Measurements from ENCODE around the gene PRM2.

PRM2 gene

GRCh38 chr16:11242658-11243057 lies 33.6 kb downstream of the PRM2 start:
- no peak for DNase-seq

DNA sequence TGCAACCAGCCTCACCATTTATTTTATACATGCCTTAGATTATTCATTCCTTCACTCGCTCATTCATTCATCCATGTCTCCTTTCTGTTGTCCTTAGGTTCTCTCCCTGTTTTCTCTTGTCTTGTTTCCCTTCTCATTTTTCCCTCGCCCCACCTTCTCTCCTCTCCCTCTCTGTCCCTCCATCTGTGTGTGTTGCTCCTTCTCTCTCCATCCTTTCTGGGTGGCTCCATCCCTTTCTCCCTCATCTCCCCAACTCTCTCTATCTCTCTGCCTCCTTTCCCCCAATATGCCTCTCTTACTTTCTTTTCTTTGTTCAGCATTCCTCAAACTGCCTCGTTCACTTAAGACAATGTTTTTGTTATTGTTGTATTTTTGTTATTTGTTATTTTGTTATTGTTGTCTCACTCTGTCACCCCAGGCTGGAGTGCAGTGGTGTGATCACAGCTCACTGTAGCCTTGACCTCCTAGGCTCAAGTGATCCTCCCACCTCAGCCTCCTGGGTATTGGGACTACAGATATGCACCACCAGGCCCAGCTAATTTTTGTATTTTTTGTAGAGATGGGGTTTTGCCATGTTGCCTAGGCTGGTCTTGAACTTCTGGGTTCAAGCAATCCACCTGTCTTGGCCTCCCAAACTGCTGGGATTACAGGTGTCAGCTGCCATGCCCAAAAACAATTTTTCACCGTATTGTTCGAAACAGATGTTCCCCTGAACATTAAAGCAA lies 34.6 kb downstream of the PRM2 start:
- no peak for DNase-seq

GRCh38 chr16:11240636-11241473 lies 35.4 kb downstream of the PRM2 start:
- DNase-seq = no peak

- no peak for DNase-seq
Measured at GRCh38 chr16:11239644-11240632, 36.3 kb downstream of the PRM2 start.

- DNase-seq = no peak
Measured at GRCh38 chr16:11238272-11239202, 37.7 kb downstream of the PRM2 start.

DNA sequence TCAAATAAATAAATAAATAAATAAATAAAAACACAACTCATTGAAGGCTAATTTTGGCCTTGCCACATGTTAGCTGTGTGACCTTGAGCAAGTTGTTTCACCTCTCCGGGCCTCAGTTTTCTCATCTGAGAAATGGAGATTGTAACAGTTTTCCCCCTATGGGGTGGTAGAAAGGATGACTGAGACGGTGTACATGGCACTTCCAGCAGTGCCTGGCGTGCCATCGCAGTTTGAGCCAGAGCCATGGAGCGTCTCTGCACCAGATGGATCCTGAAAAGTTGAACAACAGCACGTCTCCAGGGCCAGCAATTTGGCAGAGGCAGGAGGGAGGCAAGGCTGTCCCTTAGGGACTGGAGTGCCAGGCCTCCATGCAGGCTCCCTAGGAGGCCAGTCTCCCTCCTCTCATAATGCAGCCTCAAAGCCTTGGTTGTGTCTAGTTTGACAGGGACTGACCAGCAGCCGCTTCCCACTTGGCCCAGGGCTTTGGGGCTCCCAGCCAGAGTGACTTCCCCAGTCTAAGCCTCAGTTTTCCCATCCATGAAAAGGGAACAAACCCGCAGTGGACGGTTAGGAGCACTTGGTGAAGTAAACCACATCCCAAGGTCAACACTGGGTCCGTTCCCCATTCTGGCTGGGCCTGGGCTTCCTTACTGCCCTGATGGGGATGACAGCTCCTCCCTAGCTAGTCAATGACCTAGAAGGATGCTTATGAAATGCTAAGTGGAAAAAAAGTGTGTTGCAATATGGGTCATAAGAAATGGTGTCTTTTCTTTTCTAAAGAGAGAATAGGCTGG lies 39.6 kb downstream of the PRM2 start:
- DNase-seq = no peak

- DNase-seq = no peak
Measured at GRCh38 chr16:11235703-11235991, 40.6 kb downstream of the PRM2 start.

GRCh38 chr16:11234884-11235702 lies 41.2 kb downstream of the PRM2 start:
- DNase-seq = no peak

- no peak for DNase-seq
Measured at GRCh38 chr16:11233727-11234376, 42.4 kb downstream of the PRM2 start.

DNA sequence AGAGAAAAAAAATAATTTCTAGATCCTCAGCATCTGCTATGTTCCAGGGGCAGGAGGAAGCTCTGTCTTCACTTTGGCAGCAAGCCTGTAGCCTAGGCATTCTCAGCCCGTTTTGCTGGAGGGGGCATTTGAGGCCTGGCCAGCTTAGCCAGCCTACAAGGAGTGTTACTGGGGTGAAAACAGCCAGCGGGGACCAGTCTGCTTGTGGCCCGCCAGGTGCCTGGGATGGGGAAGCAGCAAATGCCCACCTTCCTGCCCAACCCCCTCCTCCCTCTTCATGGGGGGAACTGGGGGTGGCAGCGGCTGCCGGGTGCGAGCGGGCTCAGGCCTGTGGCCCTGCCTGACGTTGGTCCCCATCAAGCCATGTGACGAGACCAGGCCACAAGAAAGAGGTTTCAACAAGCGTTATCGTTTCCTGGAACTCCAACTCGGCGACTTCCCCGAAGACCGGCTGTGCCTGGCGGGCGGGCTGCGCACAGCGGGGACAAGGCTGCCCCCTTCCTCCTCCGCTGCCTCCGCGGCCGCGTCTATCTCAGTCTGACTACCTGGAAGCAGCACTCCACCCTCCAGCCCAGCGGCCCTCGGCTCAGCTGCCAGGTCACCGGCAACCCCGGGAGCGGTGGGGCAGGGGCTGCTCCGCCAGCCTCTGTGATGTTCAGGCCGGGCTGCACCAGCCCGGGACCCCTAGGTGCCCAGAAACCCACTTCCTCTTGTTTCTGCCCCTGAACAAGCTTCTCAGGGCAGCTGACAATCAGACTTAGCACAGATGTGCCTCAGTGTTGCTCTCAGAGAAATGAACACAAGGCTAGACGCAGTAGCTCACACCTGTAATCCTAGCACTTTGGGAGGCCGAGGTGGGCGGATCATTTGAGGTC lies 43.2 kb downstream of the PRM2 start:
- no peak for DNase-seq

- no peak for DNase-seq
Measured at GRCh38 chr16:11232302-11232851, 43.9 kb downstream of the PRM2 start.

DNA sequence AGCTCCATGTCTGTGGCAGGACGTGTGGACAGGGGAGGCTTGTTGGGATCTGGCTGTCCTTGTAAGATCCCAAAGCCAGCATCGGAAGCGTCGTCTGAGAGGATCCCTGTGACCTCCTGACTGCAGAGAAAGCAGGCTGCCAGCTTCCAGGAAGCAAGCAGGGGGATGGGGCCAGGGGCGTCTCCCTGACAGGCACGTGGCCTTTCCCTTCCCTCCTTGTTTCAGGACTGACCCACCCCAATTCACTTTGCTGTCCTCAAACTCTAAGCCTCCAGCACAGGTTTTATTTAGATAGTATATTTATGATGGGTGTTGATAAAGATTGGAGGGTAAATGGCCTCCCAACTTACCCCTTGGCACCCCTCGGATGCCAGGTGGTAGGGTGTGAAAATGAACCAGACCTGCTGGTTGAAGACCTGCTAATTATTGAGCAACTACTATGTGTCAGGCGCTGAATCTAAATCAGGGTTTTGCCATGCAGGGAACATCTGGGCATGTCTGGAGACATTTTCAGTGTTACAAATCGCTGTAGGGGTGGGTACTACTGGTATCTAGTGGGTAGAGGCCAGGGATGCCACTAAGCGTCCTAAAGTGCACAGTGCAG lies 44.8 kb downstream of the PRM2 start:
- DNase-seq = no peak

DNA sequence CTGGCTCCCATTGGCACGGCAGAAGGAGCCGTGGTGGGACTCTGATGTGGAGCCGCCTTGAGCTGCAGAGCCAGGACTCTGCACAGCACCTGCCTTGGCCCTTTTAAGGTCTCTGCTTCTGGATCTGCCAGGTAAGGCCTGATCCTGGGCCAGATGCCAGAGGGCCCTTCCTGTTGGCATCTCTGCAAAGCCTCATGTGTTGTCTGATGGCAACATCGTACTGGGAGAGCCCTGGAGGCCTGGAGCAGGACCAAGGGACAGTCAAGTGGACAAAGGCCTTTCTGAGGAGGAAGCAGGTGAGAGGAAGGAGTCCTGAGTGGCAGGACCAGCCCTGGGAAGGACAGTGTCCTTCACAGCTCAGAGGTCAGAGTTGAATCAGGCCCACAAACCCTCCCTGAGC lies 46.4 kb downstream of the PRM2 start:
- DNase-seq = no peak

GRCh38 chr16:11229432-11229831 lies 46.8 kb downstream of the PRM2 start:
- DNase-seq = no peak

GRCh38 chr16:11225677-11226549 lies 50.4 kb downstream of the PRM2 start:
- no peak for DNase-seq
